NCI-H2107 (cell line): ENCODE data around the gene MAD1L1.
"Not testable (repeated sequence)": the region's sequence is repeated elsewhere in the genome, so short reads cannot be mapped to it uniquely, and the experiment has no call there.

Experiments used
- DNase-seq: peaks from one replicate; lab custom pipeline; 2025; lab: John Stamatoyannopoulos, UW

Gene MAD1L1

GRCh38 chr7:1863091-1863900 lies 369.4 kb downstream of the MAD1L1 start:
- DNase-seq, result no peak

DNA sequence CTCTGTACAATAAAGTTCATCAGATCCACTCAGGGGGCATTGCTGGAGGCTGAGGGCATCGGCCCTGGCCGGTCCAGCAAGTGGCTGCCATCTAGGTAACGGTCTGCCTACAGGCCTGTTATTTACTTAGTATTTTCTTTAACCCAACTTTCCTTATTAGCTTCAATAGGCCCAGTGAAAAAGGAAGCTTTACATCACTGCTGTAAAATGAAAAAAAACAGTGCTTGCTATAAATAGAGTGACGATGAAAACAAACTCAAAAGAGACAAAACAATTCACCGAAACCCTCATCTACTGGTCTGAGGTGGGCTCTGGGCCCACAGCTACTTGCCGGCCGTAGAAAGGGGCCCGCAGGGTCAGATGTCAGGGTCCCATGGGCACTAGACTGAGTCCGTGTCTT lies 370.2 kb downstream of the MAD1L1 start:
- no peak for DNase-seq

GRCh38 chr7:1861799-1862458 lies 370.8 kb downstream of the MAD1L1 start:
- DNase-seq, result no peak

GRCh38 chr7:1860881-1861798 lies 371.6 kb downstream of the MAD1L1 start:
- not testable (repeated sequence) for DNase-seq

GRCh38 chr7:1859266-1860035 lies 373.3 kb downstream of the MAD1L1 start:
- no peak for DNase-seq

DNA sequence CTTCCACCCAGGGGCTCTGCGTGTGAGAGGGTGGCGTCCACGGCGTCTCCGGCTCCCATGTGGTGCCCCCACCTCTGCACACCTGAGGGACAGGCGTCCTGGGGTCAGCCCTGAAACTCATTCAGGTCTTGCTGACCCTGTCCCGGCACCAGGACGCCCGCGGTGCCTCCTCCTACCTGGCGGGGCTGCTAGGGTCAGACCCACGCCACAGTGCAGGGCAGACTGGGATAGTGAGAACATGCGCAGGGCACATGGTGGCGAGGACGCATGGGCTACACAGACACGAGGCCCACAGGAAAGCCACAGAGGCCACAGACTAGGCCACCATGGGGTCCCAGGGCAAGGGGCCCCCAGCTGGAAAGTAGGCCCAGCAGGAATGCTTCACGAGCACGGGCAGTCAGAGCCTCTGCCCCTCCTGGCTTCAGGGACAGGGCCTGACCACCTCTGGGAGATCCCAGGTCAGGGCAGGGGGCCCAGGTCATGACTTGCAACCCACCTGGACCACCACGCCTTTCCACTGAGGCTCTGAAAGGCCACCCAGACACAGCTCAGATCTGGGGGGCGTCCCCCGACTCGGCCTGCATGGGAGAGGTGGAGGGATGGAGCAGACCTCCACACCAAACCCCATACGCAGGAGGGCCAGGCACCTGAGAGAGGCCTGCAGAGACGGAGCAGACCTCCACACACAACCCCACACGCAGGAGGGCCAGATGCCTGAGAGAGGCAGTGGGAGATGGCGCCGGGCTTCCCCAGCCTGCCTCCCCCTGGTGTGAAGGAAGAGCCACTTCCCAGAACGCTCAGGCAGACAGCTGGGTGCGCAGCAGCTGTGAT lies 374.1 kb downstream of the MAD1L1 start:
- no peak for DNase-seq

- no peak for DNase-seq
Observed at GRCh38 chr7:1857487-1858421, 375.0 kb downstream of the MAD1L1 start.

GRCh38 chr7:1856888-1857441 lies 375.8 kb downstream of the MAD1L1 start:
- no peak for DNase-seq

GRCh38 chr7:1856161-1856887 lies 376.4 kb downstream of the MAD1L1 start:
- DNase-seq, result no peak

- no peak for DNase-seq
Observed at GRCh38 chr7:1855725-1856160, 377.0 kb downstream of the MAD1L1 start.

GRCh38 chr7:1854866-1855724 lies 377.6 kb downstream of the MAD1L1 start:
- DNase-seq, result no peak

GRCh38 chr7:1853986-1854865 lies 378.5 kb downstream of the MAD1L1 start:
- DNase-seq, result no peak

GRCh38 chr7:1853431-1853985 lies 379.2 kb downstream of the MAD1L1 start:
- DNase-seq, result no peak

- no peak for DNase-seq
Observed at GRCh38 chr7:1852517-1853430, 380.0 kb downstream of the MAD1L1 start.
